Stimulated activated CD4-positive, alpha-beta T cell treated with anti-CD3 and anti-CD28 coated beads, Interleukin-4, amount 100 ng/mL, for 48 hours (primary cell): ENCODE results near the gene RTBDN.

Experiments used
- DNase-seq, 2 donors: peaks; one replicate each; pipeline ENCODE4 v3.0.0-alpha.2; 2020; ENCODE audit warnings: low read depth in 2 of 2

RTBDN gene

GRCh38 chr19:12782424-12783290 is 51.7 kb downstream of the RTBDN start:
- peak; percentile 81 to 86 for DNase-seq

GRCh38 chr19:12782174-12782423 is 52.3 kb downstream of the RTBDN start:
- DNase-seq = no peak

GRCh38 chr19:12779162-12779993 is 55.0 kb downstream of the RTBDN start:
- no peak for DNase-seq

GRCh38 chr19:12778905-12779161 is 55.5 kb downstream of the RTBDN start:
- DNase-seq = no peak

- DNase-seq = no peak
These were observed 56.1 kb downstream of the RTBDN start for GRCh38 chr19:12778017-12778904.

GRCh38 chr19:12777217-12778016 is 57.0 kb downstream of the RTBDN start:
- DNase-seq = peak; percentile 77 to 82
